K562 (cell line): Measurements from ENCODE around the gene CUL2. TPM values are rescaled to one million over a fixed set of nuclear protein-coding genes. Genes with fewer than 3 reads are reported as not detected.

Experiments
- CCAR2 ChIP-seq: fragments of 200-400 bp; formaldehyde crosslinking; IDR thresholded peaks from 2 replicates; pipeline ENCODE4 v1.6.1; 2017; ENCODE audit warnings: mild to moderate bottlenecking, low read depth, low read length
- CREM ChIP-seq: IDR thresholded peaks from 2 replicates; pipeline ENCODE4 v1.6.1; 2014; ENCODE audit warnings: antibody characterized with exemption, low read depth
- DIDO1 ChIP-seq: fragments of 450-650 bp; IDR thresholded peaks from 2 replicates; pipeline ENCODE4 v1.6.1; 2016; ENCODE audit warnings: low read depth, missing biosample characterization, missing genetic modification characterization
- HMGN3 ChIP-seq: IDR thresholded peaks from 2 replicates; pipeline ENCODE4 v1.6.1; 2011; ENCODE audit warnings: borderline replicate concordance, low read depth, mild to moderate bottlenecking, mixed read lengths, low read length; ENCODE audit not compliant: insufficient read length; ENCODE audit errors: extremely low read depth
- HNRNPK ChIP-seq: fragments of 200-400 bp; formaldehyde crosslinking; IDR thresholded peaks from one replicate; pipeline ENCODE4 v1.6.1; 2018; ENCODE audit warnings: mild to moderate bottlenecking, low read depth, low read length; ENCODE audit not compliant: poor library complexity, severe bottlenecking
- KAT8 ChIP-seq: fragments of 450-650 bp; IDR thresholded peaks from 2 replicates; pipeline ENCODE4 v1.6.1; 2016; ENCODE audit warnings: low read depth, mild to moderate bottlenecking
- PBX2 ChIP-seq, 2 experiments: IDR thresholded peaks in 1 of 2; conservative IDR thresholded peaks in 1 of 2; 2 replicates each; pipeline ENCODE4 v1.6.1; 2016; ENCODE audit warnings: low read depth in 2 of 2, mild to moderate bottlenecking in 1 of 2, missing compliant biosample characterization in 1 of 2, missing genetic modification characterization in 1 of 2, moderate library complexity in 1 of 2
- PKNOX1 ChIP-seq: fragments of 450-650 bp; IDR thresholded peaks from 2 replicates; pipeline ENCODE4 v1.6.1; 2016
- PRMT5 ChIP-seq: sonication (generic); formaldehyde crosslinking; IDR thresholded peaks from 2 replicates; pipeline ENCODE4 v1.5.0; 2020; ENCODE audit warnings: missing genetic modification reagents
- PTBP1 ChIP-seq: fragments of 200-400 bp; formaldehyde crosslinking; IDR thresholded peaks from 2 replicates; pipeline ENCODE4 v1.6.1; 2017; ENCODE audit warnings: low read depth, low read length
- SMAD1 ChIP-seq: fragments of 150-350 bp; IDR thresholded peaks from 2 replicates; pipeline ENCODE4 v1.6.1; 2014; ENCODE audit warnings: low read length, low read depth; ENCODE audit not compliant: partially characterized antibody
- SMAD2 ChIP-seq: fragments of 150-350 bp; IDR thresholded peaks from 2 replicates; pipeline ENCODE4 v1.6.1; 2014; ENCODE audit warnings: low read depth, mild to moderate bottlenecking, low read length
- SREBF2 ChIP-seq: sonication (generic); formaldehyde crosslinking; IDR thresholded peaks from 2 replicates; pipeline ENCODE4 v1.4.0; 2020; ENCODE audit warnings: mild to moderate bottlenecking, missing genetic modification reagents
- SUPT5H ChIP-seq: fragments of 450-650 bp; IDR thresholded peaks from 2 replicates; pipeline ENCODE4 v1.6.1; 2016
- TOE1 ChIP-seq, 2 experiments: fragments of 450-650 bp in 1 of 2; sonication (generic) in 1 of 2; formaldehyde crosslinking in 1 of 2; IDR thresholded peaks; 2 replicates each; pipeline versions ENCODE4 v1.7.1 to v1.8.0; 2016 to 2022; ENCODE audit warnings: borderline replicate concordance in 2 of 2, mild to moderate bottlenecking in 2 of 2, antibody characterized with exemption in 1 of 2, inconsistent platforms in 1 of 2, low read depth in 1 of 2, missing genetic modification reagents in 1 of 2, moderate library complexity in 1 of 2
- ZFX ChIP-seq: sonication (generic); formaldehyde crosslinking; IDR thresholded peaks from 2 replicates; pipeline ENCODE4 v1.8.0; 2022; ENCODE audit warnings: mild to moderate bottlenecking, missing genetic modification reagents, moderate library complexity
- ZKSCAN3 ChIP-seq: fragments of 250-450 bp; sonication (Bioruptor Pico); IDR thresholded peaks from 2 replicates; pipeline ENCODE4 v1.4.0; 2020
- ZNF12 ChIP-seq: sonication (generic); formaldehyde crosslinking; IDR thresholded peaks from 2 replicates; pipeline ENCODE4 v1.4.0; 2020; ENCODE audit warnings: mild to moderate bottlenecking, missing genetic modification reagents
- ZNF165 ChIP-seq: fragments of 250-450 bp; sonication (Bioruptor Pico); IDR thresholded peaks from 2 replicates; pipeline ENCODE4 v1.4.0; 2020; ENCODE audit warnings: borderline replicate concordance
- ZNF57 ChIP-seq: fragments of 450-650 bp; formaldehyde crosslinking; IDR thresholded peaks from 2 replicates; pipeline ENCODE4 v1.4.0; 2020; ENCODE audit warnings: mild to moderate bottlenecking, moderate library complexity
- ZNF830 ChIP-seq: fragments of 250-450 bp; sonication (Bioruptor Pico); IDR thresholded peaks from 2 replicates; pipeline ENCODE4 v1.5.0; 2021; ENCODE audit warnings: mild to moderate bottlenecking
- polyA plus RNA-seq, 8 experiments: library from polyadenylated mRNA; depleted of rRNA in 4 of 8; stranded (reverse) in 5 of 8; unstranded in 3 of 8; fragments of >200 nt; fragmentation: Nextera tagmentation in 2 of 8; fragmentation: Illumina TruSeq in 1 of 8; extraction: Ambion mirVana in 2 of 8; extraction: Trizol in 1 of 8; gene quantifications; 2 replicates each; pipeline versions ENCODE4 v1.2.1 to v1.2.3, GENCODE V29; 2011 to 2014; ENCODE audit warnings: inconsistent platforms in 1 of 8, missing spikeins in 1 of 8
- total RNA-seq, 7 experiments: library from RNA; depleted of rRNA in 6 of 7; stranded (reverse); fragments of >200 nt in 6 of 7; fragmentation: Illumina TruSeq in 2 of 7; extraction: Trizol in 2 of 7; gene quantifications; 2 replicates each; pipeline versions ENCODE4 v1.2.1 to v1.2.3, GENCODE V29; 2011 to 2021; ENCODE audit warnings: low replicate concordance in 1 of 7
- TF ChIP-seq, protein P1 (sequence below): fragments of 450-650 bp; conservative IDR thresholded peaks from 2 replicates; pipeline ENCODE4 v1.6.1; 2016; ENCODE audit warnings: missing genetic modification characterization, low read depth, mild to moderate bottlenecking, control low read depth, missing compliant biosample characterization

CUL2 gene
- total and polyA plus RNA-seq, 9 of the 15 experiments (the other 6 are each of a cell fraction or from before 2014, with no cell fraction given), result 17.3 to 46.3 (median 41.2) TPM

- TF ChIP-seq CREM (peak; percentile 96), TOE1 (IDR thresholded peaks at IDR 0.05; ENCODE audit: borderline replicate concordance) (peak; percentile 64; the same call in 1 of the 2 replicates), TOE1 (CRISPR knock-in tag; IDR thresholded peaks at IDR 0.05; ENCODE audit: borderline replicate concordance, low read depth) (no peak), SMAD1 (peak; percentile 74), HNRNPK (peak; percentile 65), ZKSCAN3 (no peak), SMAD2 (no peak), PBX2 (CRISPR knock-in tag; IDR thresholded peaks at IDR 0.05; ENCODE audit: low read depth) (no peak), PBX2 (tag; conservative IDR thresholded peaks at IDR 0.05; ENCODE audit: low read depth) (no peak), ZFX (CRISPR knock-in tag) (peak; percentile 81), SREBF2 (CRISPR knock-in tag) (no peak), KAT8 (no peak), PRMT5 (CRISPR knock-in tag) (no peak), ZNF165 (CRISPR knock-in tag) (no peak), ZNF830 (CRISPR knock-in tag) (no peak), CCAR2 (no peak), PKNOX1 (peak; percentile 63; the same call in 1 of the 2 replicates), DIDO1 (tag) (no peak), HMGN3 (peak; percentile 80), SUPT5H (peak; percentile 90), ZNF57 (CRISPR knock-in tag) (no peak), ZNF12 (CRISPR knock-in tag) (peak; percentile 51), PTBP1 (no peak)
- TF ChIP-seq, protein P1, sequence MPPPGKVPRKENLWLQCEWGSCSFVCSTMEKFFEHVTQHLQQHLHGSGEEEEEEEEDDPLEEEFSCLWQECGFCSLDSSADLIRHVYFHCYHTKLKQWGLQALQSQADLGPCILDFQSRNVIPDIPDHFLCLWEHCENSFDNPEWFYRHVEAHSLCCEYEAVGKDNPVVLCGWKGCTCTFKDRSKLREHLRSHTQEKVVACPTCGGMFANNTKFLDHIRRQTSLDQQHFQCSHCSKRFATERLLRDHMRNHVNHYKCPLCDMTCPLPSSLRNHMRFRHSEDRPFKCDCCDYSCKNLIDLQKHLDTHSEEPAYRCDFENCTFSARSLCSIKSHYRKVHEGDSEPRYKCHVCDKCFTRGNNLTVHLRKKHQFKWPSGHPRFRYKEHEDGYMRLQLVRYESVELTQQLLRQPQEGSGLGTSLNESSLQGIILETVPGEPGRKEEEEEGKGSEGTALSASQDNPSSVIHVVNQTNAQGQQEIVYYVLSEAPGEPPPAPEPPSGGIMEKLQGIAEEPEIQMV, result peak; percentile 91
Measured at GRCh38 chr10:35126530-35127288, 36.6 kb upstream of the CUL2 start, which contains the start of gene CREM (continued).
